Progenitor cell of endocrine pancreas (in vitro differentiated cells): ENCODE measurements around the gene AKT2. TPM values are rescaled to one million over a fixed set of nuclear protein-coding genes. Genes with fewer than 3 reads are reported as not detected.

Experiments used
- DNase-seq: peaks from one replicate; pipeline ENCODE4 v3.0.0; 2021; ENCODE audit warnings: low spot score; ENCODE audit not compliant: unreplicated experiment
- H3K27ac Mint-ChIP-seq: 2 replicates; pipeline ENCODE4 v1.8.0; 2021; ENCODE audit warnings: mild to moderate bottlenecking, moderate library complexity, mixed read lengths
- H3K27me3 Mint-ChIP-seq: 2 replicates; pipeline ENCODE4 v1.8.0; 2021; ENCODE audit warnings: mixed read lengths
- H3K36me3 Mint-ChIP-seq: 2 replicates; pipeline ENCODE4 v1.8.0; 2022; ENCODE audit warnings: mixed read lengths; ENCODE audit not compliant: insufficient read depth
- H3K4me1 Mint-ChIP-seq: 2 replicates; pipeline ENCODE4 v1.8.0; 2021; ENCODE audit warnings: low read depth, mixed read lengths
- H3K4me3 Mint-ChIP-seq: 2 replicates; pipeline ENCODE4 v1.8.0; 2021; ENCODE audit warnings: low read depth, mild to moderate bottlenecking, moderate library complexity, mixed read lengths
- H3K9me3 Mint-ChIP-seq: 2 replicates; pipeline ENCODE4 v1.8.0; 2021; ENCODE audit warnings: low read depth, mixed read lengths
- CTCF ChIP-seq: fragments of 200-600 bp; sonication (generic); IDR thresholded peaks from one replicate; pipeline ENCODE4 v1.5.0; 2021; ENCODE audit warnings: antibody characterized with exemption, mild to moderate bottlenecking; ENCODE audit not compliant: unreplicated experiment
- total RNA-seq: library from RNA; stranded (reverse); gene quantifications from 2 replicates; pipeline ENCODE4 v1.2.1, GENCODE V29; 2021

The AKT2 gene
- total RNA-seq, 1 donor from 2014 or later = 200 TPM

- Mint-ChIP-seq H3K4me1 (no peaks in the 10 kb centered on the region), H3K4me3 (no peak overlapping the region), H3K27ac (no peak overlapping the region), H3K36me3 (peaks cover 6% of the 10 kb centered on the region), H3K27me3 (no peaks in the 10 kb centered on the region), H3K9me3 (no peaks in the 10 kb centered on the region)
- DNase-seq = no peak
- no peak for TF ChIP-seq CTCF
These were observed 38.7 kb downstream of the AKT2 start for GRCh38 chr19:40246292-40247073.

- Mint-ChIP-seq H3K9me3 (no peaks in the 10 kb centered on the region), H3K27me3 (no peaks in the 10 kb centered on the region), H3K4me1 (no peaks in the 10 kb centered on the region), H3K36me3 (peaks cover 7% of the 10 kb centered on the region), H3K4me3 (no peak overlapping the region), H3K27ac (no peak overlapping the region)
- no peak for TF ChIP-seq CTCF
- DNase-seq = no peak
These were observed 39.5 kb downstream of the AKT2 start for GRCh38 chr19:40245506-40246128.

GRCh38 chr19:40244579-40245317 lies 40.4 kb downstream of the AKT2 start:
- DNase-seq = no peak
- H3K9me3 Mint-ChIP-seq = no peaks in the 10 kb centered on the region
- no peaks in the 10 kb centered on the region for H3K27me3 Mint-ChIP-seq
- no peaks in the 10 kb centered on the region for H3K4me1 Mint-ChIP-seq
- H3K4me3 Mint-ChIP-seq = no peak overlapping the region
- H3K36me3 Mint-ChIP-seq = peaks cover 4% of the 10 kb centered on the region
- no peak overlapping the region for H3K27ac Mint-ChIP-seq
- TF ChIP-seq CTCF = no peak

GRCh38 chr19:40243181-40243580 lies 42.0 kb downstream of the AKT2 start:
- no peaks in the 10 kb centered on the region for H3K9me3 Mint-ChIP-seq
- no peaks in the 10 kb centered on the region for H3K27me3 Mint-ChIP-seq
- H3K27ac Mint-ChIP-seq = no peak overlapping the region
- TF ChIP-seq CTCF = no peak
- H3K36me3 Mint-ChIP-seq = peaks cover 4% of the 10 kb centered on the region
- H3K4me3 Mint-ChIP-seq = no peak overlapping the region
- no peak for DNase-seq
- no peaks in the 10 kb centered on the region for H3K4me1 Mint-ChIP-seq

- Mint-ChIP-seq H3K4me3 (no peak overlapping the region), H3K4me1 (no peaks in the 10 kb centered on the region), H3K27me3 (no peaks in the 10 kb centered on the region), H3K27ac (no peak overlapping the region), H3K36me3 (peaks cover 5% of the 10 kb centered on the region), H3K9me3 (no peaks in the 10 kb centered on the region)
- no peak for TF ChIP-seq CTCF
- no peak for DNase-seq
These were observed 42.7 kb downstream of the AKT2 start for GRCh38 chr19:40242480-40242879.
